ENCODE measurements around the gene RFPL2. TPM values are rescaled to one million over a fixed set of nuclear protein-coding genes. Genes with fewer than 3 reads are reported as not detected.

Gene RFPL2
- total and polyA plus RNA-seq, 2 donors (not counting 3 experiments of a cell fraction or from before 2014, with no cell fraction given): not detected

DNA sequence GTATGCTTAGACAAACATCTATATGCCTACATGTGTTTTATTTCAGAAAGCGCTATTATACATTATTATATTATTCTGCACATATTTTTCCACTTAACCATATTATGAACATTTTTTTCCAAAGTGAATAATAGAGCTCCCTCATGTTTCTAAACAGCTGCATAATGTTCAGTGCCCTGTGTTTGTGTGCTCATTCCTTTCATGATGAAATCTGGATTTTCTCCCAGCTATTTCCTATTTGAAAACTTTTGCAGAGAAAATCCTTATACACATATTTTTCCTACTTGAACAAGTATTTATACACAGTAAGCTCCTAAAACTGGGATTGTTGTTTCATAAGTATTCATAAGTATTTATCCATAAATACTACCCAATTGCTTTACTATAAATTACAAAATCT lies 18.1 kb upstream of the RFPL2 start:
- intact Hi-C loops (cut with micrococcal nuclease) (no loop called here), dilution Hi-C loops (cut with MboI; ENCODE audit: extremely low pct_ligation_motif_present, low sequenced_read_pairs) (no loop called here)
- ChIA-PET POLR2A (no interaction called here), CTCF (no interaction called here)
- H3K9ac ChIP-seq (replicated peaks; ENCODE audit: extremely low read depth, insufficient read depth, low read length): no peak overlapping the region
- H4K20me1 ChIP-seq (replicated peaks; ENCODE audit: control insufficient read depth, extremely low read depth, insufficient read depth, low read length): no peaks in the 10 kb centered on the region
- no peaks in the 10 kb centered on the region for H3K9me3 ChIP-seq (replicated peaks; ENCODE audit: control insufficient read depth, insufficient read depth, low read length)
- no peak overlapping the region for H3K4me3 ChIP-seq (replicated peaks in 1 of 3; ENCODE audit: insufficient read depth in 1 of 3, low read depth in 1 of 3, low read length in 3 of 3)
- H3K9me1 ChIP-seq (replicated peaks; ENCODE audit: control insufficient read depth, extremely low read depth, insufficient read depth, low read length): no peaks in the 10 kb centered on the region
- no TSS peak for BruUV-seq (replicated peaks)
- H3K36me3 ChIP-seq (ENCODE audit: control insufficient read depth in 2 of 2, extremely low read depth in 1 of 2, insufficient read depth in 2 of 2, low read length in 2 of 2): no peaks in the 10 kb centered on the region
- H3K4me2 ChIP-seq (ENCODE audit: insufficient read depth, low read length): no peak overlapping the region
- H2AFZ ChIP-seq (ENCODE audit: low read depth, low read length): no peak overlapping the region
- FAIRE-seq (no peak), DNase-seq (ENCODE audit: low read depth, low spot score) (no peak)
- H3K4me1 ChIP-seq (ENCODE audit: control insufficient read depth, extremely low read depth, insufficient read depth, low read length): no peaks in the 10 kb centered on the region
- H3K27ac ChIP-seq (ENCODE audit: insufficient read depth, low read depth, low read length): no peak overlapping the region
- H3K27me3 ChIP-seq (ENCODE audit: control insufficient read depth in 2 of 2, insufficient read depth in 2 of 2, low read length in 2 of 2): no peaks in the 10 kb centered on the region
- TF ChIP-seq, protein P1, sequence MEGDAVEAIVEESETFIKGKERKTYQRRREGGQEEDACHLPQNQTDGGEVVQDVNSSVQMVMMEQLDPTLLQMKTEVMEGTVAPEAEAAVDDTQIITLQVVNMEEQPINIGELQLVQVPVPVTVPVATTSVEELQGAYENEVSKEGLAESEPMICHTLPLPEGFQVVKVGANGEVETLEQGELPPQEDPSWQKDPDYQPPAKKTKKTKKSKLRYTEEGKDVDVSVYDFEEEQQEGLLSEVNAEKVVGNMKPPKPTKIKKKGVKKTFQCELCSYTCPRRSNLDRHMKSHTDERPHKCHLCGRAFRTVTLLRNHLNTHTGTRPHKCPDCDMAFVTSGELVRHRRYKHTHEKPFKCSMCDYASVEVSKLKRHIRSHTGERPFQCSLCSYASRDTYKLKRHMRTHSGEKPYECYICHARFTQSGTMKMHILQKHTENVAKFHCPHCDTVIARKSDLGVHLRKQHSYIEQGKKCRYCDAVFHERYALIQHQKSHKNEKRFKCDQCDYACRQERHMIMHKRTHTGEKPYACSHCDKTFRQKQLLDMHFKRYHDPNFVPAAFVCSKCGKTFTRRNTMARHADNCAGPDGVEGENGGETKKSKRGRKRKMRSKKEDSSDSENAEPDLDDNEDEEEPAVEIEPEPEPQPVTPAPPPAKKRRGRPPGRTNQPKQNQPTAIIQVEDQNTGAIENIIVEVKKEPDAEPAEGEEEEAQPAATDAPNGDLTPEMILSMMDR (IDR thresholded peaks at IDR 0.05; ENCODE audit: extremely low read depth in 1 of 2, insufficient read depth in 1 of 2, low read depth in 1 of 2, low read length in 2 of 2): no peak
- TF ChIP-seq POLR2A (IDR thresholded peaks at IDR 0.05; ENCODE audit: low read depth, low read length): no peak
- no peak for TF ChIP-seq MYC (IDR thresholded peaks at IDR 0.05; ENCODE audit: low read depth, low read length)
- TF ChIP-seq GATA2 (IDR thresholded peaks at IDR 0.05; ENCODE audit: insufficient read depth, insufficient read length, low read depth, low read length): no peak
- H3K79me2 ChIP-seq (ENCODE audit: control insufficient read depth, insufficient read depth, low read length): no peaks in the 10 kb centered on the region

DNA sequence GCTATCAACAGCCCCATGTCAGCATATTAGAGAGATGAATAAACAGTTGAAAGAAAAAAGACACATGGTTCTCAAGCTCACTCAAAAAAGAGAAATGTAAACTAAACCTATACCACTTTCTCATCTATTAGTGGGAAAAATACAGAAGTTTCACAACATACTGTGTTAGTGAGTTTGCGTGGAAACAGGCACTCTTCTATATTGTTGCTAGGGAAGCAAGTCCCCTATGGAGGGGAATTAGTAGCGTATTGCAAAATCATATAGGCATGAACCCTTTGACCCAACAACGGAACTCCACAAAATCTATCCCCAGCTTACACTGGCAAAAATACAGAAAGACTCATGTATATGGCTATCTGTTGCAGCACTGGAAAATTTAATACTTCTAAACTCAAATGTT lies 14.2 kb upstream of the RFPL2 start:
- no peaks in the 10 kb centered on the region for H3K9me3 ChIP-seq (replicated peaks; ENCODE audit: control insufficient read depth, insufficient read depth, low read length)
- H2AFZ ChIP-seq (ENCODE audit: low read depth, low read length): no peak overlapping the region
- dilution Hi-C loops (cut with MboI; ENCODE audit: extremely low pct_ligation_motif_present, low sequenced_read_pairs) (no loop called here), intact Hi-C loops (cut with micrococcal nuclease) (no loop called here)
- DNase-seq (ENCODE audit: low read depth, low spot score) (no peak), FAIRE-seq (no peak)
- no peaks in the 10 kb centered on the region for H3K36me3 ChIP-seq (ENCODE audit: control insufficient read depth in 2 of 2, extremely low read depth in 1 of 2, insufficient read depth in 2 of 2, low read length in 2 of 2)
- BruUV-seq (replicated peaks): no TSS peak
- TF ChIP-seq EZH2 (IDR thresholded peaks at IDR 0.05; ENCODE audit: borderline replicate concordance, low read depth, low read length, severe bottlenecking): no peak
- TF ChIP-seq JUN (IDR thresholded peaks at IDR 0.05; ENCODE audit: borderline replicate concordance, insufficient read depth, insufficient read length, low read depth): no peak
- no peak for TF ChIP-seq GATA2 (IDR thresholded peaks at IDR 0.05; ENCODE audit: insufficient read depth, insufficient read length, low read depth, low read length)
- TF ChIP-seq, protein P2, sequence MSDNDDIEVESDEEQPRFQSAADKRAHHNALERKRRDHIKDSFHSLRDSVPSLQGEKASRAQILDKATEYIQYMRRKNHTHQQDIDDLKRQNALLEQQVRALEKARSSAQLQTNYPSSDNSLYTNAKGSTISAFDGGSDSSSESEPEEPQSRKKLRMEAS (IDR thresholded peaks at IDR 0.05; ENCODE audit: insufficient read depth, insufficient read length): no peak
- TF ChIP-seq POLR2AphosphoS5 (IDR thresholded peaks at IDR 0.05; ENCODE audit: insufficient read depth, low read depth, low read length): no peak
- no peak for TF ChIP-seq POLR2A (IDR thresholded peaks at IDR 0.05; ENCODE audit: low read depth, low read length)
- TF ChIP-seq FOS (IDR thresholded peaks at IDR 0.05; ENCODE audit: borderline replicate concordance, insufficient read depth, low read length): no peak
- TF ChIP-seq, protein P1 (IDR thresholded peaks at IDR 0.05; ENCODE audit: extremely low read depth in 1 of 2, insufficient read depth in 1 of 2, low read depth in 1 of 2, low read length in 2 of 2): no peak
- TF ChIP-seq MYC (IDR thresholded peaks at IDR 0.05; ENCODE audit: low read depth, low read length): no peak
- no peaks in the 10 kb centered on the region for H4K20me1 ChIP-seq (replicated peaks; ENCODE audit: control insufficient read depth, extremely low read depth, insufficient read depth, low read length)
- H3K4me2 ChIP-seq (ENCODE audit: insufficient read depth, low read length): no peak overlapping the region
- ChIA-PET POLR2A (no interaction called here), CTCF (no interaction called here)
- no peaks in the 10 kb centered on the region for H3K4me1 ChIP-seq (ENCODE audit: control insufficient read depth, extremely low read depth, insufficient read depth, low read length)
- H3K27me3 ChIP-seq (ENCODE audit: control insufficient read depth in 2 of 2, insufficient read depth in 2 of 2, low read length in 2 of 2): no peaks in the 10 kb centered on the region
- no peaks in the 10 kb centered on the region for H3K79me2 ChIP-seq (ENCODE audit: control insufficient read depth, insufficient read depth, low read length)
- H3K27ac ChIP-seq (ENCODE audit: insufficient read depth, low read depth, low read length): no peak overlapping the region
- H3K4me3 ChIP-seq (replicated peaks in 1 of 3; ENCODE audit: insufficient read depth in 1 of 3, low read depth in 1 of 3, low read length in 3 of 3): no peak overlapping the region
- H3K9me1 ChIP-seq (replicated peaks; ENCODE audit: control insufficient read depth, extremely low read depth, insufficient read depth, low read length): no peaks in the 10 kb centered on the region
- H3K9ac ChIP-seq (replicated peaks; ENCODE audit: extremely low read depth, insufficient read depth, low read length): no peak overlapping the region
